Frontal cortex (tissue), 4 donors: Measurements from ENCODE around the gene NISCH. TPM values are rescaled to one million over a fixed set of nuclear protein-coding genes. Genes with fewer than 3 reads are reported as not detected.

Experiments
- DNase-seq, 2 donors: peaks; one replicate each; pipeline ENCODE4 v3.0.0; 2012; ENCODE audit warnings: low spot score in 2 of 2
- FAIRE-seq: peaks from 2 replicates; lab custom pipeline; 2012; peaks lifted over from hg19 to GRCh38; lab: Jason Lieb, UNC
- total RNA-seq: library from RNA; depleted of rRNA; stranded (reverse); fragments of >200 nt; gene quantifications from one replicate; pipeline ENCODE4 v1.2.3, GENCODE V29; 2014
- donor health status: control.
- donor health status: control.
- donor health status: control.

NISCH gene
- 58.7 TPM for total RNA-seq

GRCh38 chr3:52455283-52456168, at the start of gene NISCH:
NISCH (plus strand) TSS chr3:52455604; CDS start chr3:52455642, 38 bp downstream.
- no peak for FAIRE-seq

DNA sequence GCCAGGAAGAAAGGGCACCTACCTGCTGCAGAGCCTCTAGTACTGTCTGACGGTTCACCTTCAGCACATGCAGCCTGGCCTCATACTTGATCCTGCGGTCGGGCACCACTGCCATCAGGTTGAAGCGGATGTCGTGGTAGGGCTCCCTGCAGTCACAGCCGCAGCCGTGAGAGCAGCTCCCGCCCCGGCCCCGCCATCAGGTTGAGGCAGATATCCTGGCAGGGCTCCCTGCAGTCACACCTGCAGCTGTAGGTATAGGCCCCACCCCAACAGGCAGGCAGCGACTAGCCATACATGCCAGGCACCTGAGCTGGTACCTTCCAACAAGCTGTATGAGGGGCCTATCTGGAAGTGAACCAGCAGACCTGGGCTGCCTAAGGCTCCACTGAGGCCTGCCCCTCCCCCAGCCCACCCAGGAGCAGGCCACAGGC, 49.2 kb upstream of the NISCH start:
- FAIRE-seq: no peak
- DNase-seq: no peak

More at GRCh38 chr3:52455283-52456168, at the start of gene NISCH:
- DNase-seq: peak; percentile 93 to 95

GRCh38 chr3:52406791-52407510, 48.5 kb upstream of the NISCH start:
- DNase-seq (no peak), FAIRE-seq (no peak)

- no peak for DNase-seq
- no peak for FAIRE-seq
Measured at GRCh38 chr3:52407779-52408178, 47.6 kb upstream of the NISCH start.

DNA sequence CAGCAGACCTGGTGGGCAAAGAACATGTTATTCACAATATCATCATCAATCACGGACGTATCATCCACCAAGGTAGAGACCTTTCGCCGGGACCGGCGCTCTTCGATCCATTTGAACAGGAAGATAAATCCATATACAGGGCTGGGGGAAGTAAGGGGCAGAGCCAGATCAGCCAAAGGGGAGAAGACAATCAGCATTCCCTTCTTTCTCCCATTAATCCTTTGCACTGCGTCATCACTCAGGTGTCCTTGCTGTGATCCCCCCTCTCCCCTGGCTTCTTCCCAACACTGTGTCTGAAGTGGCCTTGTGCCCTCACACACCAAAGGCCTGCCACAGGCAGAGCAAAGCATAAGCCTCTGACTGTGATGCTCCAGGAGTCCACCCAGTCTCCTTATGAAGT, 46.9 kb upstream of the NISCH start:
- FAIRE-seq: no peak

GRCh38 chr3:52415800-52416199, 39.6 kb upstream of the NISCH start:
- no peak for DNase-seq
- FAIRE-seq: no peak

More for the DNA sequence above, 46.9 kb upstream of the NISCH start:
- peak in 1 of 2 donors; percentile 9 for DNase-seq

DNA sequence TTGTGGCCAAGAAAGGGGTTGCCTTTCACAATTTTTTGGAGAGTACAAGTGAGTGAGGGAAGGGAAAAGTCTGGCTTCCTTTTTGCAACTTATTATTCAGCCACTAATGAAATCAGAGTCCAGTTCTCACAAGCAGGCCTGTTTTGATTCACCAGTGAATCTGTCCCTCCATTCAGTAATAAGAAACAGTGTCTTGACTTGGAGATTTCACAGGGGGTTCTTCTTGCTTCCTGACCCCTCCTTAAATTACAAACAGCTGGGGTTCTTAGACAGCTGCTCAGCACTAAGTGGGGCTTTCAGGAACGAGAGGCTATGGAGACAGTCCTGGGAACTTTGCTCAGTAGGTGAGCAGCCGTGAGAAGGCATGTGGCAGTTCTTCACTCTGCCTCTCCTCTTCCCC, 35.0 kb upstream of the NISCH start:
- DNase-seq (no peak), FAIRE-seq (no peak)

DNA sequence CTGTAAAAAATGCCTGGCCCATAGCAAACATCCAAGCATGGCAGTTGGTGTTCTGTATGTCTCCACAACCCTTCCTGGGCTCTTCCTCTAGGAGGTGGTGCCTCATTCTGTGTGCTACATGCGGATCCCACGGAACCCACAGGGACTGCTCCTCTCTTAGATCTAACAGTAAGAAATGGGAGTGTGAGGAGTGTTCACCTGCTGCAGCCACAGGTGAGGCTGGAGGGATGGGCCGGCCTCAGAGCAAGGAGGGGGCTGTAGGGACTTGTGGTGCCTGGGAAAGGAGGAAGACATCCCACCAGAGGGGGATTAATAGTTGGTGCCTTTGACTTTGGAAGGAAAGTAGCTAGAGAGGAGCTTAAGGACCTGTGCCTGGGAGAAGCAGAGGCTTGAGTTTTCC, 32.7 kb upstream of the NISCH start:
- FAIRE-seq: no peak

GRCh38 chr3:52423173-52423572, 32.2 kb upstream of the NISCH start:
- DNase-seq (no peak), FAIRE-seq (no peak)

More for the DNA sequence above, 32.7 kb upstream of the NISCH start:
- no peak for DNase-seq

- DNase-seq (peak; percentile 52 to 74), FAIRE-seq (peak; percentile 66)
Measured at GRCh38 chr3:52428151-52429005, 27.0 kb upstream of the NISCH start.

DNA sequence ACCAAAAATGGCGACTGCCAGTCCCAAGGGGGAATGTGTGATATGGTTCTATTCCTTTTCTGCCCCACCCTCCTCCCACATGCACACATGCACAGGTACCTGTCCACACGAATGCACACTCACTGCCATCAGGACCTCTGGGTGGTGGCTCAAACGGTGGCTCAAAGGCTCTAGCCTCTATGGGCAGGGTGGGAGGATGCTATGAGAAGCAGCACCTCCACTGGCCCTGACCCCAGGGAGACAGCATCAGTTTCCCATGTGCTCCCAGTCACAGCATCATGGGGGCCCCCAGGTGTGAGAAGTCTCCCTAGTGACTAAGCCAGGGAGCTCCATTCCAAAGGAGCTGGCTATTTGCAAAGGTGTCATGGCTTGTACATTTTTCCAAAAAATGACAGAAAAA, 26.4 kb upstream of the NISCH start:
- no peak for FAIRE-seq
- no peak for DNase-seq

GRCh38 chr3:52429779-52430415, 25.5 kb upstream of the NISCH start:
- FAIRE-seq: no peak
- no peak for DNase-seq

GRCh38 chr3:52430416-52430810, 25.0 kb upstream of the NISCH start:
- DNase-seq (no peak), FAIRE-seq (no peak)

DNA sequence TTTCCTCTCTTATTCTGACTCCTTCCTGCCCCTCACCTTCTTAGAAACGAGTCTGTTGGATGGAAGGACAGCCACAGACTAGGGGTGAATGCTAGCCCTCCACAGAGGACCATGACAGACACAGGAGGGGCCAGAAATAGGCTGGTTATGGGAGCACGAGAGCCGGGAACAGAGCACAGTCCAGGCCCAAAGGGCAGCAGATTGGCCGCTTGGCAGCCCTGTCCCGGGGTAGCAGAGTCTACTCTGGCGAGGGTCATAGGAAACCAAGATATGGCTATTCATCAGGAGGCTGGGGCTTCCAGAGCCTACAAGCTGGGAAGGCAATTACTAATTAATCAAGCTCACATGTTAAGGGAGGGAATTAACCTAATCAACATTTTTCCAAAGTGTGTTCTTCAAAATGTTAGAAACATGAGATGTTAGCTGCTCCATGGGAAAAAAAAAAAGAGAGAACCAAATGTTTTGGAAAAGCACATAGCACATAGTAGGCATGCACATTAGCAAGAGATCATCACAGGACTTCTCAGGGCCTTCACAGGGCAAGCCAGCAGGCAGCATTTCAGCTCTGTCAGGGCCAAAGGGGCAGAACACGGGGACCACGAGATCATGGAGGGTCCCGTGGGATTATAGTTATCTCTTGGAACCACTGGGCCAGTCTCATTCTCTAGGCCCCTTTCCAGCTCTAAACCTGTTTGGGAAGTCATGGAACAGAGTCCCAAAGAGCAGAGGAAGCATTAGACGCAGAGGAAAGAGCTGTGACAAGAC, 23.8 kb upstream of the NISCH start:
- DNase-seq: no peak
- no peak for FAIRE-seq

GRCh38 chr3:52432225-52432624, 23.2 kb upstream of the NISCH start:
- DNase-seq (no peak), FAIRE-seq (no peak)

DNA sequence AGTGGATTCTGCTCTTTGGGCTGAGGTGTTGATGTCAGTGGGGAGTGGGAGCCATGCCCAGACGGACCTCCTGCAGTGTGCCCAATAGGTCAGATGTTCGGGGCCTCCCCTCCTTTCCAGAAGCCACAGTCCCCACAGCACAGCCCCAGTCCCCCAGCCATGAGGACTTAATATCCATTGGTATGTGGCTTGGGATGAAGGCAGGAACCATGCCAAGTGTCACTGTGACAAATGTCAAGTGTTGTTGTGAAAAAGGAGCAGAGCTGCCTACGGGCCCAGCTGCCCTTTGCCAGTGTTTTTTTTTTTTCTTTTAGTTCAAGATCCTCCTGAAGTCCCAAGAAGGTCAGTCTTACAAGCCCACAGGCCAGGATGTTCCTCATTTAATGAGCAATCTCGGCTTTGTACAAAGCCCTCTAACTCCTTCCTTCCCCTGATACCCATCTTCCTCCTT, 22.7 kb upstream of the NISCH start:
- peak in 1 of 2 donors; percentile 5 for DNase-seq
- FAIRE-seq: no peak

DNA sequence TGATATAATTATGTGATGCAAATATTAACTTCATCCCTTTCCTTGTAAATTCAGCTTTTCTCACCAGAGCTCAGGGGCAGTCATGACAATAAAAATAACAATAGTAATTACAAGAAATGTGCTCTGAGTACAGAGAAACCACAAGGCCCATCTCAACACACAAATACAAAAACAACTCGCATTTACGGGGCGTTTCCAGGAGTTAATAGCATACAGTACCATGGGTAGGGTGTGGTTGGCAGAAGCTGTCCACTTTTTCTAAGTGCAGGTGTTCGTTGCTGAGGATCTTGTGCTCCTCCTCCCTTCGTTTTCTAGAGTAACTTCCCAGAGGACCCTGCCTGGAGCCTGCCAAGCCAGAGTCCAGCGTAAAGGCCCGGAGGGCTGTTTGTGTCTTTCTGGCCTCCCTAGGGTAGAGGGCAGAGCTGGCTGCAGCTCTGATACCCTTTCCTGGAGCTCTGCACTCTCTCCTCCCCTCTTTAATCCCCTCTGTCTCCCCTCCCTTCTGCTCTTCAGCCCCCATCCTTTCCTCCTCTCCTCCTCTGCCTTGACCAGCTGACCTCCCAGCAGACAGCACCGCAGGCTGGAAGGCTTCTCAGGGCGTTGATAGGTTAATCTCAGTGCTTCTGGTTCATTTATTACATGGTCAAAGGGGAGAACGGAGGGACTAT, 21.9 kb upstream of the NISCH start:
- FAIRE-seq: no peak
- no peak for DNase-seq

GRCh38 chr3:52433996-52434479, 21.4 kb upstream of the NISCH start:
- FAIRE-seq: no peak
- DNase-seq: no peak
